MCF 10A (cell line): ENCODE data around the gene MRGPRF. TPM values are rescaled to one million over a fixed set of nuclear protein-coding genes. Genes with fewer than 3 reads are reported as not detected.

Source experiments
- BruUV-seq: library from RNA; stranded (reverse); fragments of 400-500 nt; replicated peaks from 2 replicates; lab custom pipeline; 2021; lab: Mats Ljungman, UMichigan
- CTCF ChIA-PET: fragments of 300-600 bp; sonication (Branson Sonifier 250); formaldehyde crosslinking; extraction: SDS; loops from one replicate; lab custom pipeline; 2021; ENCODE audit warnings: antibody characterized with exemption, inconsistent platforms; lab: Yijun Ruan, JAX
- POLR2A ChIA-PET: fragments of 300-600, 350-650 bp; sonication (Branson Sonifier 250); formaldehyde crosslinking; extraction: SDS; loops from one replicate; lab custom pipeline; 2020; ENCODE audit warnings: antibody characterized with exemption, inconsistent platforms; lab: Yijun Ruan, JAX
- DNase-seq: peaks from one replicate; pipeline ENCODE4 v3.0.0-alpha.2; 2018; ENCODE audit not compliant: unreplicated experiment
- H3K27ac Mint-ChIP-seq: one replicate; pipeline ENCODE4 v1.8.0; 2022; ENCODE audit warnings: mild to moderate bottlenecking, low read depth, mixed read lengths; ENCODE audit not compliant: unreplicated experiment
- H3K27me3 Mint-ChIP-seq: one replicate; pipeline ENCODE4 v1.8.0; 2022; ENCODE audit warnings: mixed read lengths; ENCODE audit not compliant: insufficient read depth, unreplicated experiment
- H3K36me3 Mint-ChIP-seq: one replicate; pipeline ENCODE4 v1.8.0; 2022; ENCODE audit warnings: mild to moderate bottlenecking, moderate library complexity, mixed read lengths; ENCODE audit not compliant: insufficient read depth, unreplicated experiment
- H3K4me1 Mint-ChIP-seq: one replicate; pipeline ENCODE4 v1.8.0; 2022; ENCODE audit warnings: mixed read lengths; ENCODE audit not compliant: insufficient read depth, unreplicated experiment
- H3K4me3 Mint-ChIP-seq: one replicate; pipeline ENCODE4 v1.8.0; 2022; ENCODE audit warnings: mild to moderate bottlenecking, moderate library complexity, mixed read lengths; ENCODE audit not compliant: unreplicated experiment
- H3K9me3 Mint-ChIP-seq: one replicate; pipeline ENCODE4 v1.8.0; 2022; ENCODE audit warnings: mixed read lengths; ENCODE audit not compliant: unreplicated experiment
- CTCF ChIP-seq: fragments of 200-600 bp; IDR thresholded peaks from one replicate; pipeline ENCODE4 v1.8.0; 2022; ENCODE audit warnings: antibody characterized with exemption, mild to moderate bottlenecking; ENCODE audit not compliant: unreplicated experiment
- intact Hi-C: fragments of 100-400 bp; cut with micrococcal nuclease; formaldehyde crosslinking; loops from 2 replicates; pipeline ENCODE4 v1.14.1; 2022
- total RNA-seq: library from RNA; stranded (reverse); gene quantifications from 2 replicates; pipeline ENCODE4 v1.2.3, GENCODE V29; 2022

Gene MRGPRF
- total RNA-seq, 1 experiment from 2014 or later, result not detected

GRCh38 chr11:69052343-69053168 is 39.5 kb upstream of the MRGPRF start:
- intact Hi-C loops, result no loop called here
- no TSS peak for BruUV-seq
- no peak for TF ChIP-seq CTCF
- Mint-ChIP-seq H3K9me3 (no peaks in the 10 kb centered on the region), H3K4me1 (peaks cover 6% of the 10 kb centered on the region), H3K27ac (no peak overlapping the region), H3K4me3 (no peak overlapping the region), H3K27me3 (no peaks in the 10 kb centered on the region), H3K36me3 (no peaks in the 10 kb centered on the region)
- CTCF ChIA-PET, result no interaction called here
- POLR2A ChIA-PET, result no interaction called here
- no peak for DNase-seq

GRCh38 chr11:69051381-69052342 is 38.6 kb upstream of the MRGPRF start:
- BruUV-seq, result no TSS peak
- Mint-ChIP-seq H3K27ac (no peak overlapping the region), H3K4me3 (no peak overlapping the region), H3K4me1 (peaks cover 6% of the 10 kb centered on the region), H3K27me3 (no peaks in the 10 kb centered on the region), H3K9me3 (no peaks in the 10 kb centered on the region), H3K36me3 (no peaks in the 10 kb centered on the region)
- no peak for DNase-seq
- TF ChIP-seq CTCF, result no peak
- intact Hi-C loops, result no loop called here
- POLR2A ChIA-PET, result no interaction called here
- CTCF ChIA-PET, result no interaction called here

GRCh38 chr11:69050592-69051380 is 37.7 kb upstream of the MRGPRF start:
- TF ChIP-seq CTCF, result no peak
- peaks cover 6% of the 10 kb centered on the region for H3K4me1 Mint-ChIP-seq
- no peak overlapping the region for H3K27ac Mint-ChIP-seq
- no peaks in the 10 kb centered on the region for H3K9me3 Mint-ChIP-seq
- H3K36me3 Mint-ChIP-seq, result no peaks in the 10 kb centered on the region
- BruUV-seq, result no TSS peak
- no peaks in the 10 kb centered on the region for H3K27me3 Mint-ChIP-seq
- no peak for DNase-seq
- H3K4me3 Mint-ChIP-seq, result peak overlapping the region; percentile 14
- CTCF ChIA-PET, result interaction anchor here (0.6 kb wide), 1 partner anchor 465 kb away, joined by 3 read pairs; no protein-coding TSS in a partner anchor
- intact Hi-C loops, result no loop called here
- POLR2A ChIA-PET, result no interaction called here
